H9 (cell line): ENCODE measurements around the gene ATP11C. TPM values are rescaled to one million over a fixed set of nuclear protein-coding genes. Genes with fewer than 3 reads are reported as not detected.
A peak's percentile ranks its signal among the peaks of the same experiment; 100 is the strongest.

Source experiments
- DNase-seq: peaks from one replicate; pipeline ENCODE4 v3.0.0-alpha.2; 2017
- H2AFZ ChIP-seq: one replicate; pipeline ENCODE4 v1.6.1; 2013; ENCODE audit warnings: mild to moderate bottlenecking, low read length, control low read depth, moderate library complexity
- H2AK5ac ChIP-seq: 2 replicates; pipeline ENCODE4 v1.6.1; 2013; ENCODE audit warnings: low read length, control low read depth, mixed read lengths; ENCODE audit not compliant: insufficient read length
- H2BK120ac ChIP-seq: one replicate; pipeline ENCODE4 v1.6.1; 2013; ENCODE audit warnings: low read depth, mild to moderate bottlenecking, low read length, control low read depth, inconsistent platforms; ENCODE audit not compliant: poor library complexity, severe bottlenecking
- H2BK12ac ChIP-seq: 2 replicates; pipeline ENCODE4 v1.6.1; 2013; ENCODE audit warnings: low read length, control low read depth, mixed read lengths, low read depth; ENCODE audit not compliant: insufficient read length
- H2BK15ac ChIP-seq: 2 replicates; pipeline ENCODE4 v1.6.1; 2013; ENCODE audit warnings: low read depth, low read length, control low read depth
- H2BK20ac ChIP-seq: one replicate; pipeline ENCODE4 v1.6.1; 2013; ENCODE audit warnings: low read depth, mild to moderate bottlenecking, low read length, control low read depth, inconsistent platforms; ENCODE audit not compliant: poor library complexity, severe bottlenecking
- H2BK5ac ChIP-seq: 2 replicates; pipeline ENCODE4 v1.6.1; 2013; ENCODE audit warnings: low read length, control low read depth, mixed read lengths; ENCODE audit not compliant: insufficient read length
- H3K14ac ChIP-seq: 2 replicates; pipeline ENCODE4 v1.6.1; 2013; ENCODE audit warnings: low read length, control low read depth; ENCODE audit not compliant: insufficient read depth
- H3K18ac ChIP-seq: 2 replicates; pipeline ENCODE4 v1.6.1; 2013; ENCODE audit warnings: low read depth, mild to moderate bottlenecking, mixed read lengths, low read length, control low read depth; ENCODE audit not compliant: insufficient read length
- H3K23ac ChIP-seq: 2 replicates; pipeline ENCODE4 v1.6.1; 2013; ENCODE audit warnings: low read length, control low read depth, mixed read lengths, low read depth; ENCODE audit not compliant: insufficient read length
- H3K23me2 ChIP-seq: 2 replicates; pipeline ENCODE4 v1.6.1; 2013; ENCODE audit warnings: low read depth, mild to moderate bottlenecking, mixed read lengths, low read length, control low read depth; ENCODE audit not compliant: insufficient read length, poor library complexity, severe bottlenecking
- H3K27ac ChIP-seq: 2 replicates; pipeline ENCODE4 v1.5.1; 2013; ENCODE audit warnings: low read length, control low read depth, mixed read lengths, low read depth; ENCODE audit not compliant: insufficient read length
- H3K27me3 ChIP-seq: 2 replicates; pipeline ENCODE4 v1.6.1; 2013; ENCODE audit warnings: low read length, control low read depth, inconsistent platforms; ENCODE audit not compliant: insufficient read depth
- H3K4ac ChIP-seq: 2 replicates; pipeline ENCODE4 v1.6.1; 2013; ENCODE audit warnings: low read depth, mild to moderate bottlenecking, control low read depth, inconsistent platforms, low read length, moderate library complexity
- H3K4me1 ChIP-seq: 2 replicates; pipeline ENCODE4 v1.6.1; 2013; ENCODE audit warnings: low read length, control low read depth, inconsistent platforms; ENCODE audit not compliant: insufficient read depth
- H3K4me2 ChIP-seq: 2 replicates; pipeline ENCODE4 v1.6.1; 2013; ENCODE audit warnings: low read length, control low read depth, mixed read lengths; ENCODE audit not compliant: insufficient read length, insufficient read depth
- H3K56ac ChIP-seq: 2 replicates; pipeline ENCODE4 v1.6.1; 2013; ENCODE audit warnings: low read depth, mild to moderate bottlenecking, mixed read lengths, low read length, control low read depth; ENCODE audit not compliant: insufficient read length
- H3K79me1 ChIP-seq: 2 replicates; pipeline ENCODE4 v1.6.1; 2013; ENCODE audit warnings: low read depth, mild to moderate bottlenecking, moderate library complexity, low read length, control low read depth, inconsistent platforms; ENCODE audit not compliant: insufficient read depth, poor library complexity, severe bottlenecking
- H3K79me2 ChIP-seq: 2 replicates; pipeline ENCODE4 v1.6.1; 2013; ENCODE audit warnings: low read length, control low read depth, inconsistent platforms; ENCODE audit not compliant: insufficient read depth
- H3K9ac ChIP-seq: 2 replicates; pipeline ENCODE4 v1.6.1; 2013; ENCODE audit warnings: low read length, control low read depth, mixed read lengths; ENCODE audit not compliant: insufficient read length; ENCODE audit errors: extremely low read depth
- H3K9me3 ChIP-seq: one replicate; pipeline ENCODE4 v1.6.1; 2013; ENCODE audit warnings: low read depth, low read length, inconsistent platforms; ENCODE audit not compliant: control insufficient read depth
- H3T11ph ChIP-seq: one replicate; pipeline ENCODE4 v1.6.1; 2013; ENCODE audit warnings: mild to moderate bottlenecking, low read length, control low read depth, inconsistent platforms
- H4K20me1 ChIP-seq: one replicate; pipeline ENCODE4 v1.6.1; 2013; ENCODE audit not compliant: control insufficient read depth, insufficient read length, insufficient read depth
- H4K5ac ChIP-seq: 2 replicates; pipeline ENCODE4 v1.6.1; 2013; ENCODE audit warnings: low read depth, mild to moderate bottlenecking, mixed read lengths, low read length, control low read depth; ENCODE audit not compliant: insufficient read length
- H4K8ac ChIP-seq: replicated peaks from 2 replicates; pipeline ENCODE4 v1.6.1; 2013; ENCODE audit warnings: low read length, control low read depth, mixed read lengths, low read depth; ENCODE audit not compliant: insufficient read length
- H4K91ac ChIP-seq: 2 replicates; pipeline ENCODE4 v1.6.1; 2013; ENCODE audit warnings: low read depth, mild to moderate bottlenecking, moderate library complexity, mixed read lengths, low read length, control low read depth; ENCODE audit not compliant: insufficient read length
- H3K27ac Mint-ChIP-seq, 3 experiments: 2 replicates in 2 of 3; 3 replicates in 1 of 3; pipeline ENCODE4 v1.8.0; 2020 to 2021; ENCODE audit warnings: mixed read lengths in 3 of 3, mild to moderate bottlenecking in 1 of 3, moderate library complexity in 1 of 3
- H3K27me3 Mint-ChIP-seq: 2 replicates; pipeline ENCODE4 v1.8.0; 2021; ENCODE audit warnings: low read depth, mild to moderate bottlenecking, moderate library complexity, mixed read lengths
- H3K36me3 Mint-ChIP-seq, 3 experiments: 2 replicates in 2 of 3; 3 replicates in 1 of 3; pipeline ENCODE4 v1.8.0; 2020 to 2021; ENCODE audit warnings: low read depth in 3 of 3, mixed read lengths in 3 of 3; ENCODE audit not compliant: insufficient read depth in 1 of 3
- H3K4me1 Mint-ChIP-seq, 2 experiments: 2 replicates each; pipeline ENCODE4 v1.8.0; 2020; ENCODE audit warnings: mixed read lengths in 2 of 2
- H3K4me3 Mint-ChIP-seq, 2 experiments: 2 replicates in 1 of 2; 3 replicates in 1 of 2; pipeline ENCODE4 v1.8.0; 2020 to 2021; ENCODE audit warnings: mild to moderate bottlenecking in 2 of 2, mixed read lengths in 2 of 2, moderate library complexity in 1 of 2
- H3K9me3 Mint-ChIP-seq, 2 experiments: 2 replicates in 1 of 2; 3 replicates in 1 of 2; pipeline ENCODE4 v1.8.0; 2020; ENCODE audit warnings: mild to moderate bottlenecking in 2 of 2, mixed read lengths in 2 of 2, moderate library complexity in 1 of 2
- CTCF ChIP-seq: fragments of 200-600 bp; sonication (generic); conservative IDR thresholded peaks from 3 replicates; pipeline ENCODE4 v1.8.0; 2021; ENCODE audit warnings: antibody characterized with exemption, mild to moderate bottlenecking
- WGBS: extraction: QIAGEN DNeasy Blood & Tissue Kit; methylation state at CpG from one replicate; pipeline ENCODE4 v1.1.7; 2013; ENCODE audit warnings: missing lambda C conversion rate, low lambda C conversion rate, mixed read lengths; ENCODE audit not compliant: insufficient read length; ENCODE audit errors: extremely low coverage; 5-methylcytosine and 5-hydroxymethylcytosine counted together
- total RNA-seq: library from RNA; stranded (reverse); gene quantifications from 2 replicates; pipeline ENCODE4 v1.2.1, GENCODE V29; 2021

Gene ATP11C
- total RNA-seq, 1 experiment from 2014 or later, result 28.4 TPM

GRCh38 chrX:139924696-139925095 lies 8.2 kb downstream of the ATP11C start:
- no peak overlapping the region for H2AFZ ChIP-seq
- H4K20me1 ChIP-seq, result no peaks in the 10 kb centered on the region
- Mint-ChIP-seq H3K36me3 (peaks cover 1 to 16% (median 3%) of the 10 kb centered on the region in 3 experiments; a peak in 6 of 7 replicates), H3K4me1 (peaks cover 12 to 16% of the 10 kb centered on the region in 2 experiments), H3K27me3 (no peaks in the 10 kb centered on the region), H3K4me3 (no peak overlapping the region), H3K27ac (peak overlapping the region in 1 of 3 experiments; percentile 41; a peak in 1 of 7 replicates), H3K9me3 (peaks cover 0 to 45% of the 10 kb centered on the region in 2 experiments; a peak in 2 of 5 replicates)
- H3K79me1 ChIP-seq, result no peaks in the 10 kb centered on the region
- no peak overlapping the region for H3K14ac ChIP-seq
- H3K27me3 ChIP-seq, result no peaks in the 10 kb centered on the region
- no peak overlapping the region for H3T11ph ChIP-seq
- H3K9me3 ChIP-seq, result no peaks in the 10 kb centered on the region
- no CpG with 5 or more reads among the region's 6 CpGs for WGBS
- no peak for TF ChIP-seq CTCF
- no peak overlapping the region for H2BK15ac ChIP-seq
- no peak overlapping the region for H3K23ac ChIP-seq
- H3K9ac ChIP-seq, result no peak overlapping the region
- no peaks in the 10 kb centered on the region; the same call in 1 of the 2 replicates for H3K4me1 ChIP-seq
- H2BK5ac ChIP-seq, result no peak overlapping the region
- DNase-seq, result no peak
- H3K23me2 ChIP-seq, result no peaks in the 10 kb centered on the region
- H3K27ac ChIP-seq, result no peak overlapping the region
- H3K4ac ChIP-seq, result no peak overlapping the region
- no peak overlapping the region for H3K56ac ChIP-seq
- no peak overlapping the region for H2AK5ac ChIP-seq
- no peak overlapping the region for H2BK20ac ChIP-seq
- H4K5ac ChIP-seq, result no peak overlapping the region
- no peak overlapping the region for H2BK12ac ChIP-seq
- H3K4me2 ChIP-seq, result no peak overlapping the region
- H4K91ac ChIP-seq, result no peak overlapping the region
- H4K8ac ChIP-seq, result no peak overlapping the region
- H2BK120ac ChIP-seq, result no peak overlapping the region
- H3K18ac ChIP-seq, result no peak overlapping the region
- H3K79me2 ChIP-seq, result peaks cover 14% of the 10 kb centered on the region; the same call in 1 of the 2 replicates
